Fibroblast of skin of right quadriceps (primary cell): ENCODE results near the gene MIAT.
"Not testable (repeated sequence)": the region's sequence is repeated elsewhere in the genome, so short reads cannot be mapped to it uniquely, and the experiment has no call there.

Experiments
- DNase-seq: peaks from one replicate; pipeline ENCODE4 v3.0.0-alpha.2; 2013

The MIAT gene

GRCh38 chr22:26656891-26657851, at the start of gene MIAT:
TSS of gene MIAT (plus strand) at chr22:26657588.
- no peak for DNase-seq

- no peak for DNase-seq
Measured at GRCh38 chr22:26608129-26608528, 49.3 kb upstream of the MIAT start.

- DNase-seq: no peak
Measured at GRCh38 chr22:26609287-26609686, 48.1 kb upstream of the MIAT start.

- DNase-seq: peak; percentile 79
Measured at GRCh38 chr22:26610072-26610958, 47.1 kb upstream of the MIAT start.

- no peak for DNase-seq
Measured at GRCh38 chr22:26610996-26611395, 46.4 kb upstream of the MIAT start.

- no peak for DNase-seq
Measured at GRCh38 chr22:26612652-26613051, 44.7 kb upstream of the MIAT start.

- not testable (repeated sequence) for DNase-seq
Measured at GRCh38 chr22:26613753-26614152, 43.6 kb upstream of the MIAT start.

- DNase-seq: no peak
Measured at GRCh38 chr22:26614322-26614721, 43.1 kb upstream of the MIAT start.

- no peak for DNase-seq
Measured at GRCh38 chr22:26615149-26615548, 42.2 kb upstream of the MIAT start.

- no peak for DNase-seq
Measured at GRCh38 chr22:26615830-26616435, 41.5 kb upstream of the MIAT start.

- DNase-seq: no peak
Measured at GRCh38 chr22:26616650-26617049, 40.7 kb upstream of the MIAT start.

GRCh38 chr22:26617271-26618199, 39.9 kb upstream of the MIAT start, which contains the start of gene CRYBB1:
TSS of gene CRYBB1 (minus strand) at chr22:26618027. CDS start at chr22:26616319, 1,708 bp downstream.
- DNase-seq: no peak

- DNase-seq: no peak
Measured at GRCh38 chr22:26618455-26618854, 38.9 kb upstream of the MIAT start.

- DNase-seq: no peak
Measured at GRCh38 chr22:26619510-26619909, 37.9 kb upstream of the MIAT start.

GRCh38 chr22:26620197-26620596, 37.2 kb upstream of the MIAT start:
- no peak for DNase-seq

- no peak for DNase-seq
Measured at GRCh38 chr22:26621663-26622062, 35.7 kb upstream of the MIAT start, which contains the start of gene CRYBA4. TSS of gene CRYBA4 (plus strand) at chr22:26621963. CDS start at chr22:26622597, 634 bp downstream.

GRCh38 chr22:26623984-26624383, 33.4 kb upstream of the MIAT start:
- no peak for DNase-seq

GRCh38 chr22:26624803-26625202, 32.6 kb upstream of the MIAT start:
- no peak for DNase-seq

GRCh38 chr22:26629988-26630761, 27.2 kb upstream of the MIAT start:
- DNase-seq: no peak

GRCh38 chr22:26631282-26631681, 26.1 kb upstream of the MIAT start:
- no peak for DNase-seq
